Smooth muscle cell (in vitro differentiated cells): ENCODE data around the gene POLR2E. TPM values are rescaled to one million over a fixed set of nuclear protein-coding genes. Genes with fewer than 3 reads are reported as not detected.

Experiments
- DNase-seq: peaks from one replicate; lab custom pipeline; 2025; ENCODE audit not compliant: unreplicated experiment; lab: John Stamatoyannopoulos, UW
- H2AFZ ChIP-seq: fragments of 200-600 bp; sonication (generic); 2 replicates; pipeline ENCODE4 v1.6.0; 2016; ENCODE audit warnings: antibody characterized with exemption, low read depth, mild to moderate bottlenecking
- H3F3A ChIP-seq: fragments of 200-600 bp; sonication (generic); 2 replicates; pipeline ENCODE4 v1.6.0; 2017; ENCODE audit warnings: antibody characterized with exemption, low read depth
- H3K27ac ChIP-seq: fragments of 200-600 bp; sonication (generic); 2 replicates; pipeline ENCODE4 v1.5.1; 2016; ENCODE audit warnings: low read depth, mild to moderate bottlenecking
- H3K27me3 ChIP-seq: fragments of 200-600 bp; sonication (generic); 2 replicates; pipeline ENCODE4 v1.6.1; 2016; ENCODE audit warnings: low read depth, mild to moderate bottlenecking
- H3K36me3 ChIP-seq: fragments of 200-600 bp; sonication (generic); 2 replicates; pipeline ENCODE4 v1.5.1; 2016; ENCODE audit warnings: low read depth
- H3K4me1 ChIP-seq: fragments of 200-600 bp; sonication (generic); 2 replicates; pipeline ENCODE4 v1.5.1; 2016; ENCODE audit warnings: low read depth
- H3K4me2 ChIP-seq: fragments of 200-600 bp; sonication (generic); 2 replicates; pipeline ENCODE4 v1.6.0; 2016; ENCODE audit warnings: mild to moderate bottlenecking
- H3K4me3 ChIP-seq: fragments of 200-600 bp; sonication (generic); 2 replicates; pipeline ENCODE4 v1.5.1; 2016; ENCODE audit warnings: mild to moderate bottlenecking
- H3K79me2 ChIP-seq: fragments of 200-600 bp; sonication (generic); 2 replicates; pipeline ENCODE4 v1.6.0; 2016; ENCODE audit warnings: low read depth, mild to moderate bottlenecking
- H3K9ac ChIP-seq: fragments of 200-600 bp; sonication (generic); 2 replicates; pipeline ENCODE4 v1.6.0; 2016; ENCODE audit warnings: low read depth
- H3K9me3 ChIP-seq: fragments of 200-600 bp; sonication (generic); replicated peaks from 2 replicates; pipeline ENCODE4 v1.5.1; 2016; ENCODE audit warnings: low read depth
- H4K20me1 ChIP-seq: fragments of 200-600 bp; sonication (generic); 2 replicates; pipeline ENCODE4 v1.6.0; 2016; ENCODE audit warnings: low read depth
- CTCF ChIP-seq: fragments of 200-600 bp; sonication (generic); IDR thresholded peaks from 2 replicates; pipeline ENCODE4 v1.5.1; 2017; ENCODE audit warnings: borderline replicate concordance, mild to moderate bottlenecking, antibody characterized with exemption; ENCODE audit not compliant: insufficient read depth, poor library complexity, severe bottlenecking
- WGBS: methylation state at CpG from one replicate; pipeline ENCODE4 v1.1.7; 2016; ENCODE audit warnings: low lambda C conversion rate; 5-methylcytosine and 5-hydroxymethylcytosine counted together
- polyA plus RNA-seq: library from polyadenylated mRNA; unstranded; fragments of >200 nt; fragmentation: Nextera tagmentation; extraction: Ambion mirVana; gene quantifications from 2 replicates; pipeline ENCODE4 v1.2.1, GENCODE V29; 2016
- total RNA-seq: library from RNA; depleted of rRNA; stranded (reverse); fragments of >200 nt; gene quantifications from 2 replicates; pipeline ENCODE4 v1.2.3, GENCODE V29; 2014

POLR2E gene
- total and polyA plus RNA-seq, 2 experiments from 2014 or later, result 114 to 235 TPM

GRCh38 chr19:1088416-1089010 is 6.7 kb downstream of the POLR2E start:
- no peaks in the 10 kb centered on the region for H3K4me1 ChIP-seq
- no peak overlapping the region for H2AFZ ChIP-seq
- no peak overlapping the region for H3K27ac ChIP-seq
- H3K79me2 ChIP-seq, result peaks cover 15% of the 10 kb centered on the region
- DNase-seq, result no peak
- 97% methylated on average over 26 of the region's 27 CpGs for WGBS
- no peaks in the 10 kb centered on the region for H3K36me3 ChIP-seq
- no peaks in the 10 kb centered on the region for H3K27me3 ChIP-seq
- H3F3A ChIP-seq, result no peaks in the 10 kb centered on the region
- peaks cover 16% of the 10 kb centered on the region for H4K20me1 ChIP-seq
- no peak for TF ChIP-seq CTCF
- H3K4me3 ChIP-seq, result no peak overlapping the region
- no peak overlapping the region for H3K4me2 ChIP-seq
- H3K9me3 ChIP-seq, result no peaks in the 10 kb centered on the region
- no peak overlapping the region for H3K9ac ChIP-seq

- Histone ChIP-seq H3K27ac (no peak overlapping the region), H3K79me2 (peaks cover 9% of the 10 kb centered on the region), H3K36me3 (no peaks in the 10 kb centered on the region), H3K4me1 (no peaks in the 10 kb centered on the region), H3K27me3 (no peaks in the 10 kb centered on the region), H2AFZ (no peak overlapping the region), H3K9ac (no peak overlapping the region), H3K4me2 (no peak overlapping the region), H3K9me3 (no peaks in the 10 kb centered on the region), H4K20me1 (peaks cover 10% of the 10 kb centered on the region), H3F3A (no peaks in the 10 kb centered on the region), H3K4me3 (no peak overlapping the region)
- no peak for TF ChIP-seq CTCF
- WGBS, result 92% methylated on average over 27 of the region's 27 CpGs
- DNase-seq, result no peak
Observed at GRCh38 chr19:1087813-1088415, 7.3 kb downstream of the POLR2E start.

GRCh38 chr19:1086613-1087012 is 8.6 kb downstream of the POLR2E start:
- TF ChIP-seq CTCF, result no peak
- no peaks in the 10 kb centered on the region for H3K9me3 ChIP-seq
- no peak overlapping the region for H3K4me2 ChIP-seq
- WGBS, result 93% methylated on average over 21 of the region's 21 CpGs
- peaks cover 5% of the 10 kb centered on the region for H4K20me1 ChIP-seq
- no peak overlapping the region for H3K27ac ChIP-seq
- no peak overlapping the region for H2AFZ ChIP-seq
- H3K4me3 ChIP-seq, result no peak overlapping the region
- H3K79me2 ChIP-seq, result no peaks in the 10 kb centered on the region
- H3K4me1 ChIP-seq, result no peaks in the 10 kb centered on the region
- no peaks in the 10 kb centered on the region for H3K27me3 ChIP-seq
- no peak overlapping the region for H3K9ac ChIP-seq
- no peaks in the 10 kb centered on the region for H3K36me3 ChIP-seq
- no peaks in the 10 kb centered on the region for H3F3A ChIP-seq
- DNase-seq, result no peak
